A673 (cell line): ENCODE results near the gene TBX4. TPM values are rescaled to one million over a fixed set of nuclear protein-coding genes. Genes with fewer than 3 reads are reported as not detected.

Experiments
- BruUV-seq: library from RNA; stranded (reverse); fragments of 400-500 nt; replicated peaks from 2 replicates; lab custom pipeline; 2021; lab: Mats Ljungman, UMichigan
- CTCF ChIA-PET: fragments of 300-600 bp; sonication (Branson Sonifier 250); formaldehyde crosslinking; loops from one replicate; lab custom pipeline; 2022; ENCODE audit warnings: antibody characterized with exemption; lab: Charles Lee
- POLR2A ChIA-PET: fragments of 300-600 bp; sonication (Branson Sonifier 250); formaldehyde crosslinking; loops from one replicate; lab custom pipeline; 2022; ENCODE audit warnings: antibody characterized with exemption; ENCODE audit not compliant: low non-redundant PET; lab: Charles Lee
- DNase-seq: peaks from one replicate; pipeline ENCODE4 v3.0.0-alpha.2; 2015; ENCODE audit warnings: low spot score
- H3K27ac ChIP-seq: fragments of 200-600 bp; sonication (generic); 2 replicates; pipeline ENCODE4 v1.5.1; 2016; ENCODE audit warnings: mixed run types, low read depth, mild to moderate bottlenecking, mixed read lengths, antibody characterized with exemption, low read length; ENCODE audit not compliant: poor library complexity, severe bottlenecking
- H3K27me3 ChIP-seq: fragments of 200-600 bp; sonication (generic); replicated peaks from 2 replicates; pipeline ENCODE4 v1.6.1; 2017; ENCODE audit warnings: mixed run types, low read depth, mild to moderate bottlenecking, mixed read lengths, antibody characterized with exemption, low read length; ENCODE audit not compliant: insufficient read depth, poor library complexity
- H3K36me3 ChIP-seq: fragments of 200-600 bp; sonication (generic); 2 replicates; pipeline ENCODE4 v1.6.1; 2016; ENCODE audit warnings: mixed run types, mild to moderate bottlenecking, mixed read lengths, antibody characterized with exemption, low read length; ENCODE audit not compliant: insufficient read depth, poor library complexity, severe bottlenecking
- H3K4me1 ChIP-seq: fragments of 200-600 bp; sonication (generic); 2 replicates; pipeline ENCODE4 v1.6.1; 2017; ENCODE audit warnings: mixed run types, mild to moderate bottlenecking, mixed read lengths, antibody characterized with exemption, low read length; ENCODE audit not compliant: insufficient read depth, poor library complexity, severe bottlenecking
- H3K4me3 ChIP-seq: fragments of 200-600 bp; sonication (generic); 2 replicates; pipeline ENCODE4 v1.5.1; 2016; ENCODE audit warnings: low read depth, mixed run types, mild to moderate bottlenecking, mixed read lengths, low read length; ENCODE audit not compliant: poor library complexity, severe bottlenecking
- H3K9me3 ChIP-seq: fragments of 200-600 bp; sonication (generic); 2 replicates; pipeline ENCODE4 v1.6.1; 2016; ENCODE audit warnings: mixed run types, low read depth, mild to moderate bottlenecking, mixed read lengths, antibody characterized with exemption, low read length; ENCODE audit not compliant: poor library complexity, severe bottlenecking
- EZH2 ChIP-seq: fragments of 200-600 bp; sonication (generic); IDR thresholded peaks from 2 replicates; pipeline ENCODE4 v1.6.1; 2017; ENCODE audit warnings: borderline replicate concordance, low read depth, mild to moderate bottlenecking, mixed read lengths, antibody characterized with exemption, low read length; ENCODE audit not compliant: poor library complexity, severe bottlenecking
- intact Hi-C: fragments of 100-400 bp; cut with micrococcal nuclease; formaldehyde crosslinking; loops from one replicate; pipeline ENCODE4 v1.10.0; 2022; ENCODE audit not compliant: unreplicated experiment
- total RNA-seq: library from RNA; stranded (reverse); gene quantifications from 2 replicates; pipeline ENCODE4 v1.2.3, GENCODE V29; 2021
- TF ChIP-seq, protein P1 (sequence below): fragments of 300-800, 200-600 bp; sonication (generic); conservative IDR thresholded peaks from 2 replicates; pipeline ENCODE4 v1.5.1; 2017; ENCODE audit warnings: low read depth, mild to moderate bottlenecking, antibody characterized with exemption, low read length, moderate library complexity, mixed read lengths

The TBX4 gene
- total RNA-seq, 1 experiment from 2014 or later: not detected

DNA sequence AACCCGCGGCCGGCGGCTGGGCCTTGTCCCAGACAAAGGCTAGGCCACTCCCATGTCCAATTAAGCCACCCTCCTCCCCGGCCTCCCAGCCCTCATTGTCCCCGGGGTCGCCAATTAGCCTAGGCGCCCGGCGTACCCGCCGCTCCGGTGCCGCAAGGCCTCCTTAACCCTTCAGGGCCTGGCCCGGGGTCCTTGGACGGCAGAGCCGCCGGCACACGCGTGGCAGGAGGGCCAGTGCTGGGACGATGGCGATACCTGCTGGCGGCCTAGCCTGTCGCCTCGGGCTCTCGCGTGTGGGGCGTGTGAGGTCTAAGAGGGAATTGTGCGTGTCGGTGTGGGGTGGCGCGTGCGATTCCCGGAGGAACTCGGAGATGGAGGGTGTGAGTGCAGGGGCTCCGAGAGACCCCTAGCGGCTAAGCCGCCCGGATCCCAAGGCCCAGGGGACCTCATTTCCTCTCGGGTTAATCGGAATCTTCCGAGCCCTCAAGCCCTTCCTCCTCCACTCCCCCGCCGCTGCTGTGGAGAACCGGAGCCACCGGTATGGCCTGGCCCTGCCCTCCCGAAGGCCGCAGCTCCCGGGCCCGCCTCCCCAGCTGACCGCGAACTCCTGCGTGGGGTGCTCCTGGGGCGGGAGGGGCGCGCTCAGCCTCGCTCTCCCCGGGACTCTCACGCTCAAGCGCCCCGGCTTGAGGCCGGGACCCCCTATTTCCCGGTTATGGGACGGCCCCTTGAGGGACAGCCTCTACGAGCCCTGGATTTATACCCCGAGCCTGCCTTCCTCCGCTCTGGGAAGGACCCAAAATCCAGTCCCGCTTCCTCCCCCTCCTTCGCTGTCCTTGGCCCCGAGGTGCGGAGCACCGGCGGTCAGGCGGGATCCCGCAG, 40.7 kb upstream of the TBX4 start:
- peak; percentile 74 for DNase-seq
- no peak for TF ChIP-seq EZH2
- TF ChIP-seq, protein P1, sequence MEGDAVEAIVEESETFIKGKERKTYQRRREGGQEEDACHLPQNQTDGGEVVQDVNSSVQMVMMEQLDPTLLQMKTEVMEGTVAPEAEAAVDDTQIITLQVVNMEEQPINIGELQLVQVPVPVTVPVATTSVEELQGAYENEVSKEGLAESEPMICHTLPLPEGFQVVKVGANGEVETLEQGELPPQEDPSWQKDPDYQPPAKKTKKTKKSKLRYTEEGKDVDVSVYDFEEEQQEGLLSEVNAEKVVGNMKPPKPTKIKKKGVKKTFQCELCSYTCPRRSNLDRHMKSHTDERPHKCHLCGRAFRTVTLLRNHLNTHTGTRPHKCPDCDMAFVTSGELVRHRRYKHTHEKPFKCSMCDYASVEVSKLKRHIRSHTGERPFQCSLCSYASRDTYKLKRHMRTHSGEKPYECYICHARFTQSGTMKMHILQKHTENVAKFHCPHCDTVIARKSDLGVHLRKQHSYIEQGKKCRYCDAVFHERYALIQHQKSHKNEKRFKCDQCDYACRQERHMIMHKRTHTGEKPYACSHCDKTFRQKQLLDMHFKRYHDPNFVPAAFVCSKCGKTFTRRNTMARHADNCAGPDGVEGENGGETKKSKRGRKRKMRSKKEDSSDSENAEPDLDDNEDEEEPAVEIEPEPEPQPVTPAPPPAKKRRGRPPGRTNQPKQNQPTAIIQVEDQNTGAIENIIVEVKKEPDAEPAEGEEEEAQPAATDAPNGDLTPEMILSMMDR: peak; percentile 37; the same call in 1 of the 2 replicates
- intact Hi-C loops: loop anchor here (2.0 to 5.0 kb wide), 2 partner anchors 171 to 655 kb away; no protein-coding TSS in a partner anchor
- peaks cover 26% of the 10 kb centered on the region for H3K27me3 ChIP-seq
- BruUV-seq: no TSS peak
- CTCF ChIA-PET: interaction anchor here (0.5 to 1.4 kb wide), 6 partner anchors 8 to 691 kb away, joined by 3 to 11 read pairs (median 4); no protein-coding TSS in a partner anchor
- peak overlapping the region; percentile 76 for H3K27ac ChIP-seq
- peaks cover 21% of the 10 kb centered on the region for H3K4me1 ChIP-seq
- no peaks in the 10 kb centered on the region for H3K9me3 ChIP-seq
- POLR2A ChIA-PET: interaction anchor here (0.6 kb wide), 1 partner anchor 524 kb away, joined by 8 read pairs; no protein-coding TSS in a partner anchor
- H3K4me3 ChIP-seq: peak overlapping the region; percentile 59
- H3K36me3 ChIP-seq: no peaks in the 10 kb centered on the region

DNA sequence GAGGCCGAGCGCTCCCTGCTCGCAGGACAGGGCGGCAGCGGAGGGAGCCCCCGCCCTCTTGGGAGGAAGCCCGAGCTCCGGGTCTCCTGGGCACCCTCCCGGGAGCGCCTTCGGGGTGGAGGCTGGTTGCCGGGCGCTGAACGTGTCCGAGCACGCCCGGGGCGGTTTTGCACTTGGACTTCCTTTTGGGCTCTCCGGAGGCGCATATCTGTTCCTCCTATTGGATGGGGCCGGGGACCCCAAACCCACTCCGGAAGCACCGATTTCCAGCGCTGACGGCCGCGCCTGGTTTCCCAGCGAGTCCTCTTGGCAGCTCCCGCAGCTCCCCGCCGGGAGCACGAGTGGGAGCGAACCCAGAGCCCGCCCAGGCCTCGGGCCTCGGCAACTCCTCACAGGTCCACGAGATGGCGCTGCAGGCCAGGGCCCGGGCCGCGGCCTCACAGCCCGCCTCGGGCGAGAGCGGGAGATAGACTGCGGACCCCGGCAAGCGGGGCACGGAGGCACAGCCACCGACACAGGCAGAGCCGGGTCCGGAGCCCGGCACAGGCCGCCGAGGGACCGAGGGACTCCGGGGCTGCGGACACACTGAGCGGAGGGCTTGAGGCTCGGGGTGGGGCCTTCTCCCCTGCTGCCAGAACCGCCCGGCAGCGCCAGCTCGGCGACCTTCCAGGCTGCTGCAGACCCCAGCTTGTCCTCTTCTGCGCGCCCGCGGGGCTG, 39.9 kb upstream of the TBX4 start:
- peak overlapping the region; percentile 76 for H3K27ac ChIP-seq
- intact Hi-C loops: loop anchor here (5.0 kb wide), 1 partner anchor 170 kb away; no protein-coding TSS in a partner anchor
- peak overlapping the region; percentile 59 for H3K4me3 ChIP-seq
- no peaks in the 10 kb centered on the region for H3K9me3 ChIP-seq
- no peaks in the 10 kb centered on the region for H3K36me3 ChIP-seq
- TF ChIP-seq EZH2: no peak
- TF ChIP-seq, protein P1: peak; percentile 98
- DNase-seq: peak; percentile 85
- BruUV-seq: no TSS peak
- ChIA-PET POLR2A (interaction anchor here (0.6 kb wide), 1 partner anchor 523 kb away, joined by 8 read pairs; no protein-coding TSS in a partner anchor), CTCF (interaction anchor here (0.5 to 1.4 kb wide), 6 partner anchors 9 to 691 kb away, joined by 3 to 11 read pairs (median 4); no protein-coding TSS in a partner anchor)
- peaks cover 18% of the 10 kb centered on the region for H3K27me3 ChIP-seq
- peaks cover 21% of the 10 kb centered on the region for H3K4me1 ChIP-seq
